ENCODE measurements around the gene MRPL57.
"Not testable (repeated sequence)": the region's sequence is repeated elsewhere in the genome, so short reads cannot be mapped to it uniquely, and the experiment has no call there.

Gene MRPL57

DNA sequence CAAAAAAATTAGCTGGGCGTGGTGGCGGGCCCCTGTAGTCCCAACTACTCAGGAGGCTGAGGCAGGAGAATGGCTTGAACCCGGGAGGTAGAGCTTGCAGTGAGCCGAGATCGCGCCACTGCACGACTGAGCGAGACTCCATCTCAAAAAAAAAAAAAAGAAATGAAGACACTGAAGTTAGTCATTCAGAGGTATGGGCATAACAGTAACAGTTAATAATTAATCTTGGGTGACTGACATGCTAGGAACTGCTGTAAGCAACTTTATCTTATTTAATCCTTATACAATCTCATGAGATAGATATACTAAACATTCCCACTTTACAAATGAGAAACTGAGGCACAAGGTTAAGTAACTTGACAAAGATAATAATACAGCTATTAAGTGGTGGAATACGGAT lies 5.0 kb upstream of the MRPL57 start:
- TF ChIP-seq, protein P1, sequence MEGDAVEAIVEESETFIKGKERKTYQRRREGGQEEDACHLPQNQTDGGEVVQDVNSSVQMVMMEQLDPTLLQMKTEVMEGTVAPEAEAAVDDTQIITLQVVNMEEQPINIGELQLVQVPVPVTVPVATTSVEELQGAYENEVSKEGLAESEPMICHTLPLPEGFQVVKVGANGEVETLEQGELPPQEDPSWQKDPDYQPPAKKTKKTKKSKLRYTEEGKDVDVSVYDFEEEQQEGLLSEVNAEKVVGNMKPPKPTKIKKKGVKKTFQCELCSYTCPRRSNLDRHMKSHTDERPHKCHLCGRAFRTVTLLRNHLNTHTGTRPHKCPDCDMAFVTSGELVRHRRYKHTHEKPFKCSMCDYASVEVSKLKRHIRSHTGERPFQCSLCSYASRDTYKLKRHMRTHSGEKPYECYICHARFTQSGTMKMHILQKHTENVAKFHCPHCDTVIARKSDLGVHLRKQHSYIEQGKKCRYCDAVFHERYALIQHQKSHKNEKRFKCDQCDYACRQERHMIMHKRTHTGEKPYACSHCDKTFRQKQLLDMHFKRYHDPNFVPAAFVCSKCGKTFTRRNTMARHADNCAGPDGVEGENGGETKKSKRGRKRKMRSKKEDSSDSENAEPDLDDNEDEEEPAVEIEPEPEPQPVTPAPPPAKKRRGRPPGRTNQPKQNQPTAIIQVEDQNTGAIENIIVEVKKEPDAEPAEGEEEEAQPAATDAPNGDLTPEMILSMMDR (conservative IDR thresholded peaks at IDR 0.05), result no peak

DNA sequence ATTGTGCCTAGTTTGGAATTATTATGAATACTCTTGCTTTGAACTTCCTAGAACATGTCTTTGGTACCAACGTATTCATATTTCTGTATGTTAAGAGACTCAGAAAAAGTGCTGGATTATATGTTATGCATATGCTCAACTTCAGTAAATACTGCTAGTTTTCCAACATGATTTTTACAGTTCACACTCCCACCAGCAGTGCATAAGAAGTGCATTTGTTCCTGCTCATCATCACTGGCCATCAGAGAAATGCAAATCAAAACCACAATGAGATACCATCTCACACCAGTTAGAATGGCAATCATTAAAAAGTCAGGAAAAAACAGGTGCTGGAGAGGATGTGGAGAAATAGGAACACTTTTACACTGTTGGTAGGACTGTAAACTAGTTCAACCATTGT lies 2.7 kb upstream of the MRPL57 start:
- H3K27ac ChIP-seq, result not testable (repeated sequence)

More for the DNA sequence above, 5.0 kb upstream of the MRPL57 start:
- H3K27ac ChIP-seq, result no peak overlapping the region

DNA sequence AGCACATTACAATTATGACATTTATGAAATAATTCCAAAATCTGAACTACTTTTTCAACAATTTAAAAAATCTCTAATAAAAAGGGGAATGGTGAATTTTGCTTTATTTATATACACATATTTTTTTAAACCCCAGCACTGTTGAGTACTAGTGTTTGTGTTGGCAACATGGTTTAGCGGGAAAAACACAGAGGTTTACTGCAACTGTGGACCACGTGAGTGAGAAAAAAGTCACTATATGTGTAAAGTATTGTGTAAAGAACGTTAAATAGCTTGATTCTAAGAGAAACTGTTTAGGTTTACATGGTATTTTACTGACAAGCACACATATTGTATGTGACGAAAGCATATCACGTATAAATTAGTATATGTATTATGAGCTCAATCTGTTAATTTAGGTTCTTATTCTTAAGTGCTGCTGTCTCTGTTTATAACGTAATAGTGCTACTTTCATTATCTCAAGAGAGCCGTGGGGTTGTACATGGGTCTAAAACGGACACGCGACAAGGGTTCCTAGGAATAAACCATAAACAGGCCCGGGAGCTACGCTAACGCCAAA lies 723 bp upstream of the MRPL57 start:
- TF ChIP-seq, protein P1 (conservative IDR thresholded peaks at IDR 0.05), result no peak
- peak overlapping the region; percentile 97 for H3K27ac ChIP-seq

DNA sequence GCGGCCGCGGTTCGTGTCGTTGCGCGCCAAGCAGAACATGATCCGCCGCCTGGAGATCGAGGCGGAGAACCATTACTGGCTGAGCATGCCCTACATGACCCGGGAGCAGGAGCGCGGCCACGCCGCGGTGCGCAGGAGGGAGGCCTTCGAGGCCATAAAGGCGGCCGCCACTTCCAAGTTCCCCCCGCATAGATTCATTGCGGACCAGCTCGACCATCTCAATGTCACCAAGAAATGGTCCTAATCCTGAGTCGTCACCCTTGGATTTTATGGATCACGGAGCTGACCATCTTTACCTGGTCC lies 475 bp downstream of the MRPL57 start:
- TF ChIP-seq, protein P1 (conservative IDR thresholded peaks at IDR 0.05), result no peak

DNA sequence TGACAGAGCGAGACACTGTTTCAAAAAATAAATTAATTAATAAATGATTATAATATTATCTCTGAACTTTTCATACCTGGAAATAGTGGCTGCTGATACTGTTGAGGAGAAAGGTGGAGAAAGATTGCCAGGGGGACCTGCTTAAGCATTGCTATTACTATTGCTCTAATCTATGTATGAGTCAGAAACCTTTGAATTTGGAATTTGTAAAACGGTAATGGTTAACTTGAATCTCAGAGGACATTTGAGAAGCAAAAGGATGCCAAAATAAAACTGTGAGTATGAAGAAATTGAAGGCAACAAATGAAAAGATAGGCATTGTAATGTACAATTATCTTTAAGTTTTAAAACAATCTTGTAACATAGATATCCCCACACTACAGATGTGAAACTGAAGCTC lies 5.2 kb downstream of the MRPL57 start:
- no peak overlapping the region for H3K27ac ChIP-seq
- TF ChIP-seq, protein P1 (conservative IDR thresholded peaks at IDR 0.05), result no peak

More for the DNA sequence above, 475 bp downstream of the MRPL57 start:
- peak overlapping the region; percentile 97 for H3K27ac ChIP-seq

DNA sequence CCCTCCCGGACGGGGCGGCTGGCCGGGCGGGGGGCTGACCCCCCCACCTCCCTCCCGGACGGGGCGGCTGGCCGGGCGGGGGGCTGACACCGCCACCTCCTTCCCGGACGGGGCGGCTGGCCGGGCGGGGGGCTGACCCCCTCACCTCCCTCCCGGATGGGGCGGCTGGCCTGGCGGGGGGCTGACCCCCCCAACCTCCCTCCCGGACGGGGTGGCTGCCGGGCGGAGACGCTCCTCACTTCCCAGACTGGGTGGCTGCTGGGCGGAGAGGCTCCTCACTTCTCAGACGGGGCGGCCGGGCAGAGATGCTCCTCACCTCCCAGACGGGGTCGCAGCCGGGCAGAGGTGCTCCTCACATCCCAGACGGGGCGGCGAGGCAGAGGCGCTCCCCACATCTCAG lies 10.0 kb downstream of the MRPL57 start:
- not testable (repeated sequence) for H3K27ac ChIP-seq

DNA sequence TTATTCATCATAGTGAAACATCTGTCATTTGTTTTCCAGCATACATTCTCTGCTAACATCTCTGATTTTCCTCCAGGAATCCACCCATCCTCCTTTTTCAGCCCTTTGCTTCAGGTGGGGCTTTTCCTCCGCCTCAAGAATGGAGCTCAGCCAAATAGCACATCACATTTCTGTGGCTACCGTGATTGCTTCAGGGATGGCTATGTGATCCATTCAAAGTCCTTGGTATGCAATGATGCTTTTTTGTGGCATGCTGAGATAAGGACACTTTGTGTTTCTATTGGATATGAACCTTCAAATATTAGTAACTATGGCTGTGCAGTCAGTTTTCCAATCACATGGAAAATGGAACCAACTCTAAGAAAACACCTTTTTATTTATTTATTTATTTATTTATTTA lies 18.3 kb downstream of the MRPL57 start:
- H3K27ac ChIP-seq, result not testable (repeated sequence)

DNA sequence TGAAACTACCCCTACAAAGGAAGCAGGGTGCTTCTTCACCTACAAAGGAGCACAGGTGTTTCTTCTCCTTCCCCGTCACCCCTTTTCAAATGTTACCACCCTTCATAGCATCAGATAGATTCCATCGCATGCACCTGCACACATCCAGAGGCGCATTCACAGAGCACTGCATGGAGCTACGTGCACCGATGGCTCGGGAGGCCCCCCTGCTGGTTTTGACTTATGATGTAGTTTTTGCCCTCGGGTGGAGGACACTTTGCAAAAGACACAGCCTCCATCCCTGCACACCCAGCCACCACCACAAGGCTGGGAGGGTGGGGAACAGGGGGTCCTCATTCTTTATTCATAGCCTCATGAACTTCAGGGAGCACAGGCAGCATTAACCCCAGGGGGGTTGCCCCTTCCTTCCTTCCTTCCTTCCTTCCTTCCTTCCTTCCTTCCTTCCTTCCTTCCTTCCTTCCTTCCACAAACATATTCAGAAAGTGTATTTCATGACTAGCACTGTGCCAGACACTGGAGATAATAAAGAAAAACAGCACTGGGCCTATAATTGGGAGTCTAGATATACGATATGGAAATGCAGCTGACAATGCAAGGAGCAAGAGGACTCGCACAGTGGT lies 21.3 kb downstream of the MRPL57 start:
- H3K27ac ChIP-seq, result not testable (repeated sequence)

DNA sequence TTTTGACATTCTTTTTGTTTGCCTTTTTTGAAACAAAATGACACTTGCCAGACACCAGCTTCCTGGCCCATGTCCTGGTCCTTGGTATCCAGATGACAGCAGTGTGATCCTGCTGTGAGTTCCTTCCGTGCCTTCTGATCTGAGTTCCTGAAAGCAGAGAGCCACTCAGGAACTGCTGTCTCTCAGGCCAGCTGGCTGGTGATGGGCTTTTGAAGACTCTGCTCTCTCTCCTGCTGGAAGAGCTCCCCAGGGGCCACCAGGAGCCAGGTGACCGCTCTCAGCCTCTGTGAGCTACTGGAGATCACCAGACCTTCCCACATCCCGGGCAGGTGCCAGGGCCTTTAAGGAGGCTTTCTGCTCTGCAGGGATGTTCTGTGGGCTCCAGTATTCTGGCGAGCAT lies 21.9 kb downstream of the MRPL57 start:
- not testable (repeated sequence) for H3K27ac ChIP-seq

DNA sequence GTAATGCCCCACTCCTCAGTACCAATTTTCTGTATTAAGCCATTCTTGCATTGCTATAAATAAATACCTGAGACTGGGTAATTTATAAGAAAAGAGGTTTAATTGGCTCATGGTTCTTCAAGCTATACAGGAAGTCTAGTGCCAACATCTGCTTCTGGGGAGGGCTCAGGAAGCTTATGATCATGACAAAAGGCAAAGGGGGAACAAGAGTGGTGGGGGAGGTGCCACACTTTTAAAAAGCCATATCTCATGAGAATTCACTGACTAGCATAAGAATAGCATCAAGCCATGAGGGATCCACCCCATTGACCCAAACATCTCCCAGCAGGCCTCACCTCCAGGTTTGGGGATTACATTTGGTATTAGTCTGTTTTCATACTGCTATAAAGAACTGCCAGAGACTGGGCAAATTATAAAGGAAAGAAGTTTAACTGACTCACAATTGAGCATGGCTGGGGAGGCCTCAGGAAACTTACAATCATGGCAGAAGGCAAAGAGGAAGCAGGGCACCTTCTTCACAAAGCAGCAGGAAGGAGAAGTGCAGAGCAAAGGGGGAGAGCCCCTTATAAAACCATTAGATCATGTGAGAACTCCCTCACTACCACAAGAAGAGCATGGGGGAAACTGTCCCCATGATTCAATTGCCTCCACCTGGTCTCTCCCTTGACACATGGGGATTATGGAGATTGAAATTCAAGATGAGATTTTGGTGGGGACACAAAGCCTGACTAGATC lies 25.2 kb downstream of the MRPL57 start:
- not testable (repeated sequence) for H3K27ac ChIP-seq

Data from VCaP (cell line).